Spleen (tissue), 7 donors: Measurements from ENCODE around the gene INHBA.

ENCODE experiments used
- POLR2A ChIP-seq, 3 donors: fragments of 450-650 bp; IDR thresholded peaks; one replicate each; pipeline ENCODE4 v1.5.1; 2017; ENCODE audit warnings: antibody characterized with exemption in 3 of 3, mild to moderate bottlenecking in 1 of 3
- POLR2AphosphoS5 ChIP-seq, 3 donors: sonication (generic); formaldehyde crosslinking; IDR thresholded peaks; one replicate each; pipeline ENCODE4 v1.5.1; 2017; ENCODE audit warnings: antibody characterized with exemption in 3 of 3
- TF ChIP-seq, protein P1 (sequence below), 11 experiments: fragments of 200-600 bp in 7 of 11; fragments of 450-650 bp in 4 of 11; sonication (generic) in 4 of 11; IDR thresholded peaks in 8 of 11; conservative IDR thresholded peaks in 3 of 11; 1 replicate in 7 of 11; 2 replicates in 4 of 11; pipeline versions ENCODE4 v1.4.0 to v1.8.0; 2016 to 2021; ENCODE audit warnings: antibody characterized with exemption in 11 of 11, inconsistent platforms in 4 of 11, mild to moderate bottlenecking in 1 of 11
- donor health status: DM: no; HTN: no; CAD: no; lungs with moderate emphysema.
- donor health status: DM: no; HTN: no; CAD: no.
- donor health status: DM: no; HTN: no; CAD: no.

GRCh38 chr7:41682422-41682821, 20.5 kb downstream of the INHBA start:
- TF ChIP-seq, protein P1, sequence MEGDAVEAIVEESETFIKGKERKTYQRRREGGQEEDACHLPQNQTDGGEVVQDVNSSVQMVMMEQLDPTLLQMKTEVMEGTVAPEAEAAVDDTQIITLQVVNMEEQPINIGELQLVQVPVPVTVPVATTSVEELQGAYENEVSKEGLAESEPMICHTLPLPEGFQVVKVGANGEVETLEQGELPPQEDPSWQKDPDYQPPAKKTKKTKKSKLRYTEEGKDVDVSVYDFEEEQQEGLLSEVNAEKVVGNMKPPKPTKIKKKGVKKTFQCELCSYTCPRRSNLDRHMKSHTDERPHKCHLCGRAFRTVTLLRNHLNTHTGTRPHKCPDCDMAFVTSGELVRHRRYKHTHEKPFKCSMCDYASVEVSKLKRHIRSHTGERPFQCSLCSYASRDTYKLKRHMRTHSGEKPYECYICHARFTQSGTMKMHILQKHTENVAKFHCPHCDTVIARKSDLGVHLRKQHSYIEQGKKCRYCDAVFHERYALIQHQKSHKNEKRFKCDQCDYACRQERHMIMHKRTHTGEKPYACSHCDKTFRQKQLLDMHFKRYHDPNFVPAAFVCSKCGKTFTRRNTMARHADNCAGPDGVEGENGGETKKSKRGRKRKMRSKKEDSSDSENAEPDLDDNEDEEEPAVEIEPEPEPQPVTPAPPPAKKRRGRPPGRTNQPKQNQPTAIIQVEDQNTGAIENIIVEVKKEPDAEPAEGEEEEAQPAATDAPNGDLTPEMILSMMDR (IDR thresholded peaks at IDR 0.05 in 8 of 11, conservative IDR thresholded peaks at IDR 0.05 in 3 of 11): no peak
- TF ChIP-seq POLR2AphosphoS5 (IDR thresholded peaks at IDR 0.05): no peak
- no peak for TF ChIP-seq POLR2A (IDR thresholded peaks at IDR 0.05)
